Ovary (tissue), 3 donors: Measurements from ENCODE around the gene PDE1A.

Source experiments
- CTCF ChIP-seq, 3 donors: fragments of 450-650 bp in 2 of 3; fragments of 200-600 bp in 1 of 3; IDR thresholded peaks; one replicate each; pipeline versions ENCODE4 v1.5.1 to v1.8.0; 2016 to 2022; ENCODE audit warnings: antibody characterized with exemption in 3 of 3, mild to moderate bottlenecking in 1 of 3
- EP300 ChIP-seq: sonication (generic); formaldehyde crosslinking; IDR thresholded peaks from one replicate; pipeline ENCODE4 v1.6.1; 2017; ENCODE audit warnings: antibody characterized with exemption
- POLR2A ChIP-seq: fragments of 450-650 bp; IDR thresholded peaks from one replicate; pipeline ENCODE4 v1.6.1; 2017; ENCODE audit warnings: antibody characterized with exemption, mild to moderate bottlenecking, moderate library complexity
- donor health status: DM: no; HTN: no; CAD: no.

DNA sequence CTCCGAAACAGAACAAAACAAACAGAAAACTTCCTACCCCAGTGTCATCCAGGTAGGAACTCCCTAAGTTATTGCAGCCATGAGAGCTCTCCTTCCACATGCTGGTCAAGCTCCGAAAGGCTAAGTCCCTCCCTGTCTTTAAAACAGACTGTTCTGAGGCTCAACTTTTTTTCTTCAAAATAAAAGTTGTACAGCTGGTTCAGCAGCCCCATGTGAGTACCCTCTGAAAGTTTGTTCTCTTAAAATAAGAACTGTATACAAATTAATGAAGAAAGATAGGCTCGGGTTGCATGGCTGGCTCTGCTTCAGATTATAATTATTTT is at the start of gene PDE1A:
- TF ChIP-seq CTCF (IDR thresholded peaks at IDR 0.05) = no peak
- no peak for TF ChIP-seq POLR2A
- TF ChIP-seq EP300 = no peak
